H1 (cell line): Measurements from ENCODE around the gene ACTA2. TPM values are rescaled to one million over a fixed set of nuclear protein-coding genes. Genes with fewer than 3 reads are reported as not detected.

Source experiments
- CTCF ChIA-PET: fragments of 300-600 bp; sonication (Branson Sonifier 250); formaldehyde crosslinking; loops from one replicate; lab custom pipeline; 2021; ENCODE audit not compliant: partially characterized antibody; lab: Charles Lee
- POLR2A ChIA-PET: fragments of 300-600 bp; sonication (Branson Sonifier 250); formaldehyde crosslinking; loops from one replicate; lab custom pipeline; 2021; ENCODE audit warnings: inconsistent platforms; ENCODE audit not compliant: partially characterized antibody; lab: Charles Lee
- DNase-seq, 2 experiments: peaks; one replicate each; pipeline versions ENCODE4 v3.0.0 to v3.0.0-alpha.2; 2010 to 2022; ENCODE audit warnings: low spot score in 2 of 2, low read depth in 1 of 2, mixed read lengths in 1 of 2
- FAIRE-seq: peaks from 2 replicates; lab custom pipeline; 2011; peaks lifted over from hg19 to GRCh38; lab: Jason Lieb, UNC
- H2AFZ ChIP-seq: 2 replicates; pipeline ENCODE4 v1.8.1; 2012; ENCODE audit warnings: low read length, inconsistent platforms
- H2AK5ac ChIP-seq: 2 replicates; pipeline ENCODE4 v1.6.1; 2013; ENCODE audit warnings: low read depth, low read length
- H2BK120ac ChIP-seq: replicated peaks from 2 replicates; pipeline ENCODE3; 2013; ENCODE audit warnings: low read depth, low read length, inconsistent platforms
- H2BK12ac ChIP-seq: 2 replicates; pipeline ENCODE4 v1.6.1; 2013; ENCODE audit warnings: low read depth, low read length
- H2BK15ac ChIP-seq: 2 replicates; pipeline ENCODE4 v1.6.1; 2013; ENCODE audit warnings: low read length
- H2BK20ac ChIP-seq: 2 replicates; pipeline ENCODE4 v1.6.1; 2013; ENCODE audit warnings: low read length
- H2BK5ac ChIP-seq: 2 replicates; pipeline ENCODE4 v1.6.1; 2013; ENCODE audit warnings: low read depth, low read length
- H3K14ac ChIP-seq: 2 replicates; pipeline ENCODE4 v1.6.1; 2013; ENCODE audit warnings: inconsistent platforms; ENCODE audit not compliant: insufficient read length
- H3K18ac ChIP-seq: 2 replicates; pipeline ENCODE4 v1.6.1; 2013; ENCODE audit warnings: low read length; ENCODE audit errors: extremely low read depth
- H3K23ac ChIP-seq: 2 replicates; pipeline ENCODE4 v1.6.1; 2013; ENCODE audit warnings: inconsistent platforms; ENCODE audit not compliant: insufficient read length
- H3K23me2 ChIP-seq: 2 replicates; pipeline ENCODE4 v1.6.1; 2013; ENCODE audit warnings: low read depth, low read length
- H3K27ac ChIP-seq: 2 replicates; pipeline ENCODE4 v1.6.1; 2011; ENCODE audit warnings: low read depth, low read length, inconsistent platforms
- H3K27me3 ChIP-seq, 4 experiments: replicated peaks in 1 of 4; 1 replicate in 1 of 4; 2 replicates in 3 of 4; pipeline versions ENCODE4 v1.6.1 to v1.8.1; 2011 to 2013; ENCODE audit warnings: low read length in 3 of 4, mild to moderate bottlenecking in 3 of 4, inconsistent platforms in 2 of 4, mixed read lengths in 2 of 4, moderate library complexity in 1 of 4; ENCODE audit not compliant: control insufficient read depth in 3 of 4, insufficient read depth in 3 of 4; ENCODE audit errors: extremely low read depth in 1 of 4
- H3K36me3 ChIP-seq, 4 experiments: 2 replicates each; pipeline versions ENCODE4 v1.6.1 to v1.8.1; 2011 to 2013; ENCODE audit warnings: mild to moderate bottlenecking in 4 of 4, low read length in 3 of 4, moderate library complexity in 2 of 4, control low read depth in 1 of 4, inconsistent platforms in 1 of 4; ENCODE audit not compliant: insufficient read depth in 4 of 4, control insufficient read depth in 2 of 4
- H3K4ac ChIP-seq: replicated peaks from 2 replicates; pipeline ENCODE3; 2013; ENCODE audit warnings: low read length, low read depth, mixed read lengths, inconsistent platforms; ENCODE audit not compliant: insufficient read length
- H3K4me1 ChIP-seq, 4 experiments: replicated peaks in 1 of 4; 1 replicate in 1 of 4; 2 replicates in 3 of 4; pipeline versions ENCODE4 v1.6.1 to v1.8.1; 2011 to 2013; ENCODE audit warnings: low read length in 3 of 4, inconsistent platforms in 2 of 4, mixed read lengths in 1 of 4; ENCODE audit not compliant: insufficient read depth in 4 of 4, control insufficient read depth in 3 of 4
- H3K4me2 ChIP-seq, 2 experiments: 2 replicates each; pipeline versions ENCODE4 v1.6.1 to v1.8.1; 2011 to 2013; ENCODE audit warnings: low read depth in 2 of 2, low read length in 2 of 2, control low read depth in 1 of 2, inconsistent platforms in 1 of 2, mild to moderate bottlenecking in 1 of 2; ENCODE audit not compliant: insufficient read depth in 1 of 2
- H3K4me3 ChIP-seq, 4 experiments: fragments of 200-600, 300-600 bp in 1 of 4; sonication (generic), shearing (Covaris generic), sonication (Bioruptor Twin) in 1 of 4; 2 replicates each; pipeline versions ENCODE4 v1.5.1 to v1.8.1; 2011 to 2016; ENCODE audit warnings: low read length in 4 of 4, low read depth in 3 of 4, control low read depth in 2 of 4, inconsistent platforms in 2 of 4, mild to moderate bottlenecking in 2 of 4, mixed read lengths in 1 of 4, moderate library complexity in 1 of 4; ENCODE audit not compliant: insufficient read depth in 2 of 4; ENCODE audit errors: extremely low read depth in 1 of 4
- H3K56ac ChIP-seq: replicated peaks from 2 replicates; pipeline ENCODE3; 2013; ENCODE audit warnings: low read depth, mild to moderate bottlenecking, mixed read lengths, low read length, inconsistent platforms; ENCODE audit not compliant: insufficient read length
- H3K79me1 ChIP-seq: 2 replicates; pipeline ENCODE4 v1.6.1; 2013; ENCODE audit warnings: low read depth, low read length, control low read depth
- H3K79me2 ChIP-seq, 2 experiments: 2 replicates each; pipeline versions ENCODE4 v1.6.1 to v1.8.1; 2012 to 2013; ENCODE audit warnings: low read length in 2 of 2, mild to moderate bottlenecking in 2 of 2, inconsistent platforms in 1 of 2; ENCODE audit not compliant: insufficient read depth in 2 of 2, control insufficient read depth in 1 of 2
- H3K9ac ChIP-seq, 4 experiments: replicated peaks in 1 of 4; 1 replicate in 1 of 4; 2 replicates in 3 of 4; pipeline versions ENCODE4 v1.6.1 to v1.8.1; 2011 to 2013; ENCODE audit warnings: low read depth in 3 of 4, low read length in 3 of 4, control low read depth in 2 of 4, mild to moderate bottlenecking in 2 of 4, moderate library complexity in 2 of 4, inconsistent platforms in 1 of 4; ENCODE audit errors: extremely low read depth in 1 of 4
- H3K9me3 ChIP-seq, 2 experiments: 2 replicates each; pipeline versions ENCODE4 v1.6.1 to v1.8.1; 2012 to 2013; ENCODE audit warnings: mild to moderate bottlenecking in 2 of 2, moderate library complexity in 2 of 2, control low read depth in 1 of 2, inconsistent platforms in 1 of 2, low read depth in 1 of 2, low read length in 1 of 2, mixed read lengths in 1 of 2; ENCODE audit not compliant: insufficient read depth in 2 of 2
- H4K20me1 ChIP-seq, 2 experiments: replicated peaks in 1 of 2; 2 replicates each; pipeline versions ENCODE3 to v1.8.1; 2011 to 2013; ENCODE audit warnings: inconsistent platforms in 2 of 2, low read length in 2 of 2, mild to moderate bottlenecking in 1 of 2; ENCODE audit not compliant: insufficient read depth in 2 of 2, control insufficient read depth in 1 of 2
- H4K5ac ChIP-seq: 2 replicates; pipeline ENCODE4 v1.6.1; 2013; ENCODE audit warnings: low read length, low read depth, mixed read lengths, inconsistent platforms; ENCODE audit not compliant: insufficient read length
- H4K8ac ChIP-seq: 2 replicates; pipeline ENCODE4 v1.8.0; 2013; ENCODE audit warnings: mild to moderate bottlenecking, moderate library complexity, low read length, inconsistent platforms; ENCODE audit not compliant: insufficient read depth; ENCODE audit errors: extremely low read depth
- H4K91ac ChIP-seq: replicated peaks from 2 replicates; pipeline ENCODE3; 2013; ENCODE audit warnings: low read length, mixed read lengths, inconsistent platforms; ENCODE audit not compliant: insufficient read length
- BACH1 ChIP-seq: IDR thresholded peaks from 2 replicates; pipeline ENCODE4 v1.6.1; 2012; ENCODE audit warnings: low read length, improper control_type of control experiment
- CBX5 ChIP-seq: fragments of 300-800, 300-1000 bp; sonication (generic); IDR thresholded peaks from 2 replicates; pipeline ENCODE4 v1.7.1; 2016; ENCODE audit warnings: antibody characterized with exemption, low read length, low read depth
- CEBPB ChIP-seq: IDR thresholded peaks from 2 replicates; pipeline ENCODE4 v1.6.1; 2012; ENCODE audit warnings: low read depth, low read length
- EGR1 ChIP-seq: IDR thresholded peaks from 2 replicates; pipeline ENCODE4 v1.6.1; 2011; ENCODE audit warnings: low read depth, low read length, borderline replicate concordance
- EP300 ChIP-seq, 2 experiments: IDR thresholded peaks; 1 replicate in 1 of 2; 2 replicates in 1 of 2; pipeline ENCODE4 v1.6.1; 2011 to 2012; ENCODE audit warnings: low read depth in 2 of 2, low read length in 2 of 2, mild to moderate bottlenecking in 2 of 2, borderline replicate concordance in 1 of 2, inconsistent platforms in 1 of 2, moderate library complexity in 1 of 2
- EZH2 ChIP-seq: fragments of 200-600 bp; sonication (generic); IDR thresholded peaks from 2 replicates; pipeline ENCODE4 v1.7.1; 2012; ENCODE audit warnings: low read depth, mild to moderate bottlenecking, moderate library complexity, low read length, inconsistent platforms; ENCODE audit not compliant: severe bottlenecking
- GABPA ChIP-seq: IDR thresholded peaks from 2 replicates; pipeline ENCODE4 v1.6.1; 2011; ENCODE audit warnings: mild to moderate bottlenecking, low read length, moderate library complexity, borderline replicate concordance; ENCODE audit not compliant: insufficient read depth
- HDAC6 ChIP-seq: IDR thresholded peaks from one replicate; pipeline ENCODE4 v1.7.1; 2012; ENCODE audit warnings: low read depth, mild to moderate bottlenecking, inconsistent platforms, low read length, moderate library complexity
- JUND ChIP-seq: IDR thresholded peaks from 2 replicates; pipeline ENCODE4 v1.6.1; 2011; ENCODE audit warnings: mild to moderate bottlenecking, improper control_type of control experiment, low read length
- POLR2A ChIP-seq, 2 experiments: IDR thresholded peaks; 1 replicate in 1 of 2; 2 replicates in 1 of 2; pipeline ENCODE4 v1.6.1; 2011; ENCODE audit warnings: low read depth in 2 of 2, low read length in 2 of 2, mild to moderate bottlenecking in 2 of 2; ENCODE audit errors: control extremely low read depth in 1 of 2
- POLR2AphosphoS5 ChIP-seq: IDR thresholded peaks from 2 replicates; pipeline ENCODE4 v1.6.1; 2011; ENCODE audit warnings: low read depth, low read length
- RBBP5 ChIP-seq: IDR thresholded peaks from 2 replicates; pipeline ENCODE4 v1.7.1; 2012; ENCODE audit warnings: low read depth, mild to moderate bottlenecking, inconsistent platforms, low read length, moderate library complexity, borderline replicate concordance
- SIX5 ChIP-seq: IDR thresholded peaks from 2 replicates; pipeline ENCODE4 v1.6.1; 2011; ENCODE audit warnings: mild to moderate bottlenecking, low read depth, low read length
- SRF ChIP-seq: IDR thresholded peaks from 2 replicates; pipeline ENCODE4 v1.6.1; 2011; ENCODE audit warnings: mild to moderate bottlenecking, low read depth, low read length, moderate library complexity
- TAF7 ChIP-seq: optimal IDR thresholded peaks from 2 replicates; pipeline ENCODE3; 2011; ENCODE audit warnings: low read depth, mild to moderate bottlenecking, inconsistent platforms, low read length, moderate library complexity, borderline replicate concordance
- WGBS, 2 experiments: shearing (Covaris generic) in 1 of 2; methylation state at CpG; one replicate each; pipeline versions ENCODE4 v1.1.6 to v1.1.7; 2013 to 2015; ENCODE audit warnings: low lambda C conversion rate in 2 of 2, mixed read lengths in 2 of 2, inconsistent platforms in 1 of 2, low coverage in 1 of 2, missing lambda C conversion rate in 1 of 2; ENCODE audit not compliant: insufficient replicate concordance in 2 of 2, insufficient coverage in 1 of 2, insufficient read length in 1 of 2; ENCODE audit errors: extremely low coverage in 1 of 2, missing lambda C conversion rate in 1 of 2; 5-methylcytosine and 5-hydroxymethylcytosine counted together
- polyA plus RNA-seq, 7 experiments: library from polyadenylated mRNA; depleted of rRNA in 3 of 7; stranded (reverse) in 5 of 7; unstranded in 2 of 7; fragments of >200 nt in 5 of 7; fragments of 200-250 nt in 2 of 7; gene quantifications; 1 replicate in 5 of 7; 2 replicates in 1 of 7; 4 replicates in 1 of 7; pipeline versions ENCODE4 v1.2.1 to v1.2.3, GENCODE V29; 2011 to 2013; ENCODE audit warnings: missing spikeins in 2 of 7, mixed read lengths in 2 of 7
- total RNA-seq: library from RNA; stranded (reverse); fragmentation: NEBNext Ultra II Directional; extraction: Animal tissue kit (Norgen Biotek cat#: 25700); gene quantifications from 2 replicates; pipeline ENCODE4 v1.2.1, GENCODE V29; 2021

The ACTA2 gene
- total and polyA plus RNA-seq, 2 of the 8 experiments (the other 6 are each of a cell fraction or from before 2014, with no cell fraction given): 3.5 to 8.9 TPM

GRCh38 chr10:88933564-88933963, 19.0 kb downstream of the ACTA2 start:
- H3K4me1 ChIP-seq: peaks cover 0 to 8% (median 3%) of the 10 kb centered on the region in 4 experiments; a peak in 3 of 7 replicates
- H2BK5ac ChIP-seq: no peak overlapping the region
- H2BK12ac ChIP-seq: no peak overlapping the region
- no peak overlapping the region for H2BK120ac ChIP-seq
- H3K27me3 ChIP-seq: no peaks in the 10 kb centered on the region
- H2AK5ac ChIP-seq: no peak overlapping the region
- CTCF ChIA-PET: interaction anchor here (0.7 to 9.1 kb wide), 66 partner anchors 10 to 476 kb away, joined by 3 to 279 read pairs (median 5); partner anchors contain the start of genes ACTA2, ANKRD22, CH25H and FAS
- no peak overlapping the region for H3K23ac ChIP-seq
- H3K27ac ChIP-seq: no peak overlapping the region
- no peak overlapping the region for H3K56ac ChIP-seq
- H2BK20ac ChIP-seq: no peak overlapping the region
- FAIRE-seq (no peak), DNase-seq (no peak)
- H3K4me3 ChIP-seq: no peak overlapping the region
- POLR2A ChIA-PET: interaction anchor here (1.4 kb wide), 1 partner anchor 53 kb away, joined by 5 read pairs; the partner anchor contains the start of gene STAMBPL1
- H3K4ac ChIP-seq: no peak overlapping the region
- H3K36me3 ChIP-seq: no peaks in the 10 kb centered on the region
- no peak overlapping the region for H3K18ac ChIP-seq
- no peak overlapping the region for H3K4me2 ChIP-seq
- no peaks in the 10 kb centered on the region for H3K23me2 ChIP-seq
- H4K91ac ChIP-seq: no peak overlapping the region
- H4K8ac ChIP-seq: no peak overlapping the region
- H3K79me2 ChIP-seq: no peaks in the 10 kb centered on the region
- H4K5ac ChIP-seq: no peak overlapping the region
- H3K9me3 ChIP-seq: no peaks in the 10 kb centered on the region
- H3K79me1 ChIP-seq: no peaks in the 10 kb centered on the region
- 75% methylated on average over 2 of the region's 2 CpGs; no CpG with 5 or more reads in 1 of the 2 experiments for WGBS, 2 experiments
- H3K9ac ChIP-seq: no peak overlapping the region
- H3K14ac ChIP-seq: no peak overlapping the region
- H2BK15ac ChIP-seq: no peak overlapping the region
- no peak overlapping the region for H2AFZ ChIP-seq
- no peaks in the 10 kb centered on the region for H4K20me1 ChIP-seq
- TF ChIP-seq EZH2 (no peak), TAF7 (no peak), EP300 (IDR thresholded peaks at IDR 0.05; ENCODE audit: borderline replicate concordance in 1 of 2, low read depth in 2 of 2, low read length in 2 of 2) (no peak), SRF (no peak), SIX5 (no peak), BACH1 (no peak), RBBP5 (no peak), CBX5 (no peak), POLR2AphosphoS5 (no peak), GABPA (no peak), CEBPB (no peak), HDAC6 (no peak), POLR2A (IDR thresholded peaks at IDR 0.05; ENCODE audit: control extremely low read depth in 1 of 2, low read depth in 2 of 2, low read length in 2 of 2) (no peak), JUND (no peak), EGR1 (no peak)
